Measurements from ENCODE around the gene ANKRD33B.

ANKRD33B gene

GRCh38 chr5:10671041-10672008 is 107.5 kb downstream of the ANKRD33B start:
- no peak for DNase-seq
- Histone ChIP-seq H3K27ac (ENCODE audit: insufficient read depth, low read length, poor library complexity, severe bottlenecking) (no peak overlapping the region), H3K27me3 (replicated peaks; ENCODE audit: control insufficient read depth, insufficient read depth, low read length, poor library complexity, severe bottlenecking) (no peaks in the 10 kb centered on the region), H3K36me3 (ENCODE audit: control insufficient read depth, insufficient read depth, low read length) (no peaks in the 10 kb centered on the region), H3K4me3 (ENCODE audit: insufficient read depth, low read depth, low read length, poor library complexity, severe bottlenecking) (no peak overlapping the region), H3K4me1 (ENCODE audit: control insufficient read depth, insufficient read depth, low read length, poor library complexity, severe bottlenecking) (no peaks in the 10 kb centered on the region), H3K9me3 (ENCODE audit: control insufficient read depth, low read length) (no peaks in the 10 kb centered on the region)

- H3K4me3 ChIP-seq (ENCODE audit: insufficient read depth, low read depth, low read length, poor library complexity, severe bottlenecking): no peak overlapping the region
- H3K36me3 ChIP-seq (ENCODE audit: control insufficient read depth, insufficient read depth, low read length): no peaks in the 10 kb centered on the region
- no peaks in the 10 kb centered on the region for H3K9me3 ChIP-seq (ENCODE audit: control insufficient read depth, low read length)
- no peaks in the 10 kb centered on the region for H3K27me3 ChIP-seq (replicated peaks; ENCODE audit: control insufficient read depth, insufficient read depth, low read length, poor library complexity, severe bottlenecking)
- no peak overlapping the region for H3K27ac ChIP-seq (ENCODE audit: insufficient read depth, low read length, poor library complexity, severe bottlenecking)
- no peak for DNase-seq
- no peaks in the 10 kb centered on the region for H3K4me1 ChIP-seq (ENCODE audit: control insufficient read depth, insufficient read depth, low read length, poor library complexity, severe bottlenecking)
Measured at GRCh38 chr5:10672146-10673016, 108.5 kb downstream of the ANKRD33B start.

GRCh38 chr5:10673017-10673389 is 109.1 kb downstream of the ANKRD33B start:
- Histone ChIP-seq H3K36me3 (ENCODE audit: control insufficient read depth, insufficient read depth, low read length) (peaks cover 1% of the 10 kb centered on the region), H3K27me3 (replicated peaks; ENCODE audit: control insufficient read depth, insufficient read depth, low read length, poor library complexity, severe bottlenecking) (no peaks in the 10 kb centered on the region), H3K4me1 (ENCODE audit: control insufficient read depth, insufficient read depth, low read length, poor library complexity, severe bottlenecking) (no peaks in the 10 kb centered on the region), H3K9me3 (ENCODE audit: control insufficient read depth, low read length) (no peaks in the 10 kb centered on the region), H3K4me3 (ENCODE audit: insufficient read depth, low read depth, low read length, poor library complexity, severe bottlenecking) (no peak overlapping the region), H3K27ac (ENCODE audit: insufficient read depth, low read length, poor library complexity, severe bottlenecking) (no peak overlapping the region)
- DNase-seq: no peak

- Histone ChIP-seq H3K9me3 (ENCODE audit: control insufficient read depth, low read length) (no peaks in the 10 kb centered on the region), H3K4me3 (ENCODE audit: insufficient read depth, low read depth, low read length, poor library complexity, severe bottlenecking) (no peak overlapping the region), H3K36me3 (ENCODE audit: control insufficient read depth, insufficient read depth, low read length) (peaks cover 5% of the 10 kb centered on the region), H3K27ac (ENCODE audit: insufficient read depth, low read length, poor library complexity, severe bottlenecking) (no peak overlapping the region), H3K4me1 (ENCODE audit: control insufficient read depth, insufficient read depth, low read length, poor library complexity, severe bottlenecking) (no peaks in the 10 kb centered on the region), H3K27me3 (replicated peaks; ENCODE audit: control insufficient read depth, insufficient read depth, low read length, poor library complexity, severe bottlenecking) (no peaks in the 10 kb centered on the region)
- no peak for DNase-seq
Measured at GRCh38 chr5:10673407-10673806, 109.5 kb downstream of the ANKRD33B start.

- H3K36me3 ChIP-seq (ENCODE audit: control insufficient read depth, insufficient read depth, low read length): peaks cover 9% of the 10 kb centered on the region
- no peaks in the 10 kb centered on the region for H3K27me3 ChIP-seq (replicated peaks; ENCODE audit: control insufficient read depth, insufficient read depth, low read length, poor library complexity, severe bottlenecking)
- DNase-seq: no peak
- no peaks in the 10 kb centered on the region for H3K4me1 ChIP-seq (ENCODE audit: control insufficient read depth, insufficient read depth, low read length, poor library complexity, severe bottlenecking)
- no peaks in the 10 kb centered on the region for H3K9me3 ChIP-seq (ENCODE audit: control insufficient read depth, low read length)
- H3K27ac ChIP-seq (ENCODE audit: insufficient read depth, low read length, poor library complexity, severe bottlenecking): no peak overlapping the region
- no peak overlapping the region for H3K4me3 ChIP-seq (ENCODE audit: insufficient read depth, low read depth, low read length, poor library complexity, severe bottlenecking)
Measured at GRCh38 chr5:10674096-10674495, 110.2 kb downstream of the ANKRD33B start.

GRCh38 chr5:10674582-10674981 is 110.7 kb downstream of the ANKRD33B start:
- no peaks in the 10 kb centered on the region for H3K9me3 ChIP-seq (ENCODE audit: control insufficient read depth, low read length)
- no peak overlapping the region for H3K4me3 ChIP-seq (ENCODE audit: insufficient read depth, low read depth, low read length, poor library complexity, severe bottlenecking)
- no peaks in the 10 kb centered on the region for H3K27me3 ChIP-seq (replicated peaks; ENCODE audit: control insufficient read depth, insufficient read depth, low read length, poor library complexity, severe bottlenecking)
- H3K4me1 ChIP-seq (ENCODE audit: control insufficient read depth, insufficient read depth, low read length, poor library complexity, severe bottlenecking): no peaks in the 10 kb centered on the region
- no peak overlapping the region for H3K27ac ChIP-seq (ENCODE audit: insufficient read depth, low read length, poor library complexity, severe bottlenecking)
- DNase-seq: no peak
- H3K36me3 ChIP-seq (ENCODE audit: control insufficient read depth, insufficient read depth, low read length): peaks cover 12% of the 10 kb centered on the region

- DNase-seq: no peak
- H3K27me3 ChIP-seq (replicated peaks; ENCODE audit: control insufficient read depth, insufficient read depth, low read length, poor library complexity, severe bottlenecking): no peaks in the 10 kb centered on the region
Measured at GRCh38 chr5:10675177-10675700, 111.4 kb downstream of the ANKRD33B start.

GRCh38 chr5:10676224-10676623 is 112.4 kb downstream of the ANKRD33B start:
- Histone ChIP-seq H3K9me3 (ENCODE audit: control insufficient read depth, low read length) (no peaks in the 10 kb centered on the region), H3K4me3 (ENCODE audit: insufficient read depth, low read depth, low read length, poor library complexity, severe bottlenecking) (no peak overlapping the region), H3K27me3 (replicated peaks; ENCODE audit: control insufficient read depth, insufficient read depth, low read length, poor library complexity, severe bottlenecking) (no peaks in the 10 kb centered on the region), H3K4me1 (ENCODE audit: control insufficient read depth, insufficient read depth, low read length, poor library complexity, severe bottlenecking) (no peaks in the 10 kb centered on the region), H3K36me3 (ENCODE audit: control insufficient read depth, insufficient read depth, low read length) (peaks cover 22% of the 10 kb centered on the region), H3K27ac (ENCODE audit: insufficient read depth, low read length, poor library complexity, severe bottlenecking) (no peak overlapping the region)
- DNase-seq: no peak

More at GRCh38 chr5:10675177-10675700, 111.4 kb downstream of the ANKRD33B start:
- no peak overlapping the region for H3K4me3 ChIP-seq (ENCODE audit: insufficient read depth, low read depth, low read length, poor library complexity, severe bottlenecking)
- H3K27ac ChIP-seq (ENCODE audit: insufficient read depth, low read length, poor library complexity, severe bottlenecking): no peak overlapping the region
- no peaks in the 10 kb centered on the region for H3K4me1 ChIP-seq (ENCODE audit: control insufficient read depth, insufficient read depth, low read length, poor library complexity, severe bottlenecking)
- no peaks in the 10 kb centered on the region for H3K9me3 ChIP-seq (ENCODE audit: control insufficient read depth, low read length)
- H3K36me3 ChIP-seq (ENCODE audit: control insufficient read depth, insufficient read depth, low read length): peaks cover 17% of the 10 kb centered on the region

- Histone ChIP-seq H3K27ac (ENCODE audit: insufficient read depth, low read length, poor library complexity, severe bottlenecking) (no peak overlapping the region), H3K4me1 (ENCODE audit: control insufficient read depth, insufficient read depth, low read length, poor library complexity, severe bottlenecking) (no peaks in the 10 kb centered on the region), H3K27me3 (replicated peaks; ENCODE audit: control insufficient read depth, insufficient read depth, low read length, poor library complexity, severe bottlenecking) (no peaks in the 10 kb centered on the region), H3K36me3 (ENCODE audit: control insufficient read depth, insufficient read depth, low read length) (peaks cover 27% of the 10 kb centered on the region), H3K4me3 (ENCODE audit: insufficient read depth, low read depth, low read length, poor library complexity, severe bottlenecking) (no peak overlapping the region), H3K9me3 (ENCODE audit: control insufficient read depth, low read length) (no peaks in the 10 kb centered on the region)
- no peak for DNase-seq
Measured at GRCh38 chr5:10676946-10677345, 113.1 kb downstream of the ANKRD33B start.
